Sigmoid colon (tissue), 7 donors: Measurements from ENCODE around the gene SRP68. TPM values are rescaled to one million over a fixed set of nuclear protein-coding genes. Genes with fewer than 3 reads are reported as not detected.
"Not testable (repeated sequence)": the region's sequence is repeated elsewhere in the genome, so short reads cannot be mapped to it uniquely, and the experiment has no call there.

ENCODE experiments used
- DNase-seq: peaks from one replicate; pipeline ENCODE4 v3.0.0-alpha.2; 2019
- H3K27ac ChIP-seq, 4 donors: fragments of 200-600 bp; sonication (generic); one replicate each; pipeline ENCODE4 v1.5.1; 2016 to 2019; ENCODE audit warnings: mild to moderate bottlenecking in 1 of 4
- H3K27me3 ChIP-seq, 3 donors: fragments of 200-600 bp; sonication (generic); one replicate each; pipeline ENCODE4 v1.5.1; 2019; ENCODE audit warnings: mild to moderate bottlenecking in 1 of 3
- H3K36me3 ChIP-seq, 4 donors: fragments of 200-600 bp; sonication (generic); one replicate each; pipeline ENCODE4 v1.5.1; 2016 to 2019
- H3K4me1 ChIP-seq, 4 donors: fragments of 200-600 bp; sonication (generic); one replicate each; pipeline ENCODE4 v1.5.1; 2017 to 2019
- H3K4me3 ChIP-seq, 4 donors: fragments of 200-600 bp; sonication (generic); one replicate each; pipeline ENCODE4 v1.5.1; 2017 to 2019; ENCODE audit warnings: mild to moderate bottlenecking in 2 of 4, moderate library complexity in 1 of 4
- H3K9me3 ChIP-seq, 4 donors: fragments of 200-600 bp in 3 of 4; sonication (generic) in 3 of 4; one replicate each; pipeline versions ENCODE4 v1.5.1 to v1.6.1; 2013 to 2019
- CTCF ChIP-seq, 4 experiments: fragments of 450-650 bp in 3 of 4; fragments of 200-600 bp in 1 of 4; IDR thresholded peaks; one replicate each; pipeline ENCODE4 v1.5.1; 2016 to 2019; ENCODE audit warnings: antibody characterized with exemption in 4 of 4, mild to moderate bottlenecking in 3 of 4, moderate library complexity in 2 of 4
- EP300 ChIP-seq, 4 donors: sonication (generic); formaldehyde crosslinking; IDR thresholded peaks; one replicate each; pipeline ENCODE4 v1.6.1; 2017; ENCODE audit warnings: antibody characterized with exemption in 4 of 4
- POLR2A ChIP-seq, 2 donors: fragments of 450-650 bp; IDR thresholded peaks; one replicate each; pipeline ENCODE4 v1.6.1; 2016; ENCODE audit warnings: antibody characterized with exemption in 2 of 2, mild to moderate bottlenecking in 2 of 2, moderate library complexity in 2 of 2
- POLR2AphosphoS5 ChIP-seq, 4 donors: sonication (generic); formaldehyde crosslinking; IDR thresholded peaks; one replicate each; pipeline ENCODE4 v1.6.1; 2017; ENCODE audit warnings: antibody characterized with exemption in 4 of 4
- WGBS, 2 donors: extraction: QIAGEN DNeasy Blood & Tissue Kit; methylation state at CpG; one replicate each; pipeline ENCODE4 v1.1.7; 2013; 5-methylcytosine and 5-hydroxymethylcytosine counted together
- intact Hi-C: fragments of 100-400 bp; cut with DNase I; formaldehyde crosslinking; loops from one replicate; pipeline ENCODE4 v1.15.1; 2023
- polyA plus RNA-seq, 3 donors: library from polyadenylated mRNA; stranded (reverse); fragments of 200-250 nt; gene quantifications; one replicate each; pipeline ENCODE4 v1.2.3, GENCODE V29; 2013
- total RNA-seq, 4 donors: library from RNA; depleted of rRNA; stranded (reverse); fragments of >200 nt; gene quantifications; one replicate each; pipeline ENCODE4 v1.1.0, GENCODE V29; 2016
- donor health status: healthy with polysubstance abuse.
- donor health status: Bipolar disorder and iron deficiency.
- donor health status: healthy.

Gene SRP68
- total and polyA plus RNA-seq, 7 donors, result 37.2 to 60.6 (median 53.1) TPM

GRCh38 chr17:76079535-76079955 lies 7.2 kb upstream of the SRP68 start:
- H3K4me3 ChIP-seq, result no peak overlapping the region
- intact Hi-C loops, result loop anchor here (10.0 kb wide), 1 partner anchor 175 kb away; the partner anchor contains the start of gene MRPL38

GRCh38 chr17:76078860-76079534 lies 6.7 kb upstream of the SRP68 start, which contains the start of gene ZACN:
ZACN (plus strand) TSS chr17:76079182; CDS start chr17:76079265, 83 bp downstream.
- peaks cover 0 to 18% (median 10%) of the 10 kb centered on the region in 4 donors for H3K36me3 ChIP-seq
- H3K4me3 ChIP-seq, result no peak within 1 kb of the TSS
- no peak for DNase-seq
- 45 to 66% methylated on average over 17 of the region's 17 CpGs for WGBS, 2 donors
- no peak within 1 kb of the TSS for H3K27ac ChIP-seq
- H3K27me3 ChIP-seq, result peaks cover 36 to 64% (median 52%) of the 10 kb centered on the region in 3 donors
- TF ChIP-seq POLR2AphosphoS5 (IDR thresholded peaks at IDR 0.05) (no peak), POLR2A (IDR thresholded peaks at IDR 0.05) (no peak), EP300 (IDR thresholded peaks at IDR 0.05) (no peak), CTCF (IDR thresholded peaks at IDR 0.05) (no peak)
- H3K9me3 ChIP-seq, result no peaks in the 10 kb centered on the region
- peaks cover 0 to 50% (median 47%) of the 10 kb centered on the region in 4 donors for H3K4me1 ChIP-seq
- intact Hi-C loops, result loop anchor here (10.0 kb wide), 1 partner anchor 174 kb away; the partner anchor contains the start of gene MRPL38

More at GRCh38 chr17:76079535-76079955, 7.2 kb upstream of the SRP68 start:
- Histone ChIP-seq H3K27me3 (peaks cover 30 to 59% (median 47%) of the 10 kb centered on the region in 3 donors), H3K4me1 (peaks cover 0 to 45% (median 41%) of the 10 kb centered on the region in 4 donors), H3K36me3 (peaks cover 0 to 24% (median 15%) of the 10 kb centered on the region in 4 donors), H3K9me3 (no peaks in the 10 kb centered on the region), H3K27ac (no peak overlapping the region)
- no peak for DNase-seq
- TF ChIP-seq POLR2AphosphoS5 (IDR thresholded peaks at IDR 0.05), result no peak
- 29 to 42% methylated on average over 9 of the region's 9 CpGs for WGBS, 2 donors

GRCh38 chr17:76078370-76078769 lies 6.1 kb upstream of the SRP68 start:
- not testable (repeated sequence) for DNase-seq

GRCh38 chr17:76077584-76078110 lies 5.3 kb upstream of the SRP68 start:
- no peak for DNase-seq
- Histone ChIP-seq H3K4me3 (no peak overlapping the region), H3K27me3 (peaks cover 36 to 71% (median 59%) of the 10 kb centered on the region in 3 donors), H3K9me3 (no peaks in the 10 kb centered on the region), H3K4me1 (peaks cover 0 to 56% (median 52%) of the 10 kb centered on the region in 4 donors), H3K36me3 (peaks cover 0 to 5% (median under 1%) of the 10 kb centered on the region in 4 donors), H3K27ac (no peak overlapping the region)
- 23 to 27% methylated on average over 12 of the region's 12 CpGs for WGBS, 2 donors
- intact Hi-C loops, result loop anchor here (10.0 kb wide), 1 partner anchor 173 kb away; the partner anchor contains the start of gene MRPL38
- no peak for TF ChIP-seq POLR2AphosphoS5 (IDR thresholded peaks at IDR 0.05)
- TF ChIP-seq CTCF (IDR thresholded peaks at IDR 0.05), result no peak
- TF ChIP-seq POLR2A (IDR thresholded peaks at IDR 0.05), result no peak

More at GRCh38 chr17:76078370-76078769, 6.1 kb upstream of the SRP68 start:
- intact Hi-C loops, result loop anchor here (10.0 kb wide), 1 partner anchor 174 kb away; the partner anchor contains the start of gene MRPL38
- not testable (repeated sequence) for H3K27ac ChIP-seq, H3K9me3 ChIP-seq, H3K4me3 ChIP-seq
- H3K36me3 ChIP-seq, result peaks cover 0 to 12% (median 5%) of the 10 kb centered on the region in 4 donors
- WGBS, 2 donors, result 60 to 63% methylated on average over 5 of the region's 5 CpGs
- peaks cover 0 to 50% (median 47%) of the 10 kb centered on the region in 4 donors for H3K4me1 ChIP-seq
- H3K27me3 ChIP-seq, result peaks cover 36 to 71% (median 59%) of the 10 kb centered on the region in 3 donors

GRCh38 chr17:76076765-76077583 lies 4.7 kb upstream of the SRP68 start:
- no peak for DNase-seq
- 6 to 7% methylated on average over 82 of the region's 82 CpGs for WGBS, 2 donors
- Histone ChIP-seq H3K36me3 (no peaks in the 10 kb centered on the region), H3K27ac (no peak overlapping the region), H3K4me1 (peaks cover 2 to 57% (median 52%) of the 10 kb centered on the region in 4 donors), H3K4me3 (peak overlapping the region in 2 of 4 donors; percentile 39 to 41), H3K9me3 (no peaks in the 10 kb centered on the region), H3K27me3 (peaks cover 36 to 71% (median 59%) of the 10 kb centered on the region in 3 donors)
- TF ChIP-seq CTCF (IDR thresholded peaks at IDR 0.05) (no peak), POLR2AphosphoS5 (IDR thresholded peaks at IDR 0.05) (no peak)
- intact Hi-C loops, result loop anchor here (10.0 kb wide), 1 partner anchor 172 kb away; the partner anchor contains the start of gene MRPL38
